ENCODE results near the gene UVRAG. TPM values are rescaled to one million over a fixed set of nuclear protein-coding genes. Genes with fewer than 3 reads are reported as not detected.

The UVRAG gene
- total and polyA plus RNA-seq, 2 of the 4 experiments (the other 2 are of a cell fraction) = 5.6 to 10.9 TPM

GRCh38 chr11:75891947-75892739 is 77.1 kb downstream of the UVRAG start:
- POLR2A ChIA-PET (ENCODE audit: unreplicated experiment) = no interaction called here
- peaks cover 0 to 7% of the 10 kb centered on the region in 2 experiments; a peak in 1 of 4 replicates for H3K79me1 ChIP-seq (ENCODE audit: low read depth in 1 of 2, low read length in 2 of 2)
- in situ Hi-C loops (cut with MboI; ENCODE audit: low sequenced_read_pairs) (loop anchor here (5.0 to 10.0 kb wide), 2 partner anchors 260 to 423 kb away; no protein-coding TSS in a partner anchor), dilution Hi-C loops (cut with HindIII; ENCODE audit: low sequenced_read_pairs, unreplicated experiment) (no loop called here), intact Hi-C loops (cut with micrococcal nuclease) (no loop called here)
- no peak overlapping the region for H3K9ac ChIP-seq (ENCODE audit: low read depth, low read length)
- no peak overlapping the region for H2BK15ac ChIP-seq (ENCODE audit: low read depth, low read length)
- H3K27ac ChIP-seq (ENCODE audit: insufficient read depth, low read length) = no peak overlapping the region
- WGBS, 2 experiments (ENCODE audit: extremely low coverage in 2 of 2, insufficient read length in 1 of 2) = 100% methylated on average over 1 of the region's 6 CpGs; no CpG with 5 or more reads in 1 of the 2 experiments
- TF ChIP-seq BHLHE40 (IDR thresholded peaks at IDR 0.05; ENCODE audit: low read depth, low read length) (no peak), MAZ (IDR thresholded peaks at IDR 0.05; ENCODE audit: borderline replicate concordance, low read depth, low read length) (no peak), MAFK (IDR thresholded peaks at IDR 0.05; ENCODE audit: low read depth, low read length) (no peak), CHD1 (IDR thresholded peaks at IDR 0.05; ENCODE audit: low read depth, low read length) (no peak)
- H3K9me3 ChIP-seq (ENCODE audit: control insufficient read depth, insufficient read depth, low read length) = no peaks in the 10 kb centered on the region
- H3K9me1 ChIP-seq (ENCODE audit: insufficient read depth, low read length) = no peaks in the 10 kb centered on the region; the same call in 1 of the 2 replicates
- no TSS peak for BruUV-seq (replicated peaks)
- no peak overlapping the region for H3K18ac ChIP-seq (ENCODE audit: low read depth, low read length)
- H4K8ac ChIP-seq (ENCODE audit: low read depth in 2 of 2, low read length in 2 of 2) = no peak overlapping the region
- no peak overlapping the region for H3K4me3 ChIP-seq (ENCODE audit: insufficient read depth, low read depth, low read length)
- H3K4ac ChIP-seq (ENCODE audit: low read depth, low read length) = no peak overlapping the region
- no peak overlapping the region for H2BK5ac ChIP-seq (ENCODE audit: low read depth, low read length, poor library complexity, severe bottlenecking)
- no peak overlapping the region for H2BK120ac ChIP-seq (ENCODE audit: low read depth, low read length)
- H3K56ac ChIP-seq (ENCODE audit: extremely low read depth, insufficient read depth, low read length) = no peak overlapping the region
- no peak for DNase-seq
- no peak overlapping the region for H4K91ac ChIP-seq (ENCODE audit: insufficient read depth, low read depth, low read length)
- no peak overlapping the region for H2AK9ac ChIP-seq (replicated peaks; ENCODE audit: low read depth, low read length, poor library complexity)
- no peaks in the 10 kb centered on the region; the same call in 1 of the 2 replicates for H4K20me1 ChIP-seq (ENCODE audit: insufficient read depth, low read length)
- H2AFZ ChIP-seq (replicated peaks; ENCODE audit: low read length, poor library complexity) = no peak overlapping the region
- H3K4me2 ChIP-seq (ENCODE audit: low read depth, low read length) = no peak overlapping the region
- H3K36me3 ChIP-seq (ENCODE audit: control insufficient read depth, insufficient read depth, low read length) = peaks cover 2% of the 10 kb centered on the region; the same call in 1 of the 2 replicates
- no peak for ATAC-seq (ENCODE audit: low read depth)
- no peaks in the 10 kb centered on the region for H3K27me3 ChIP-seq (ENCODE audit: control insufficient read depth, insufficient read depth, low read length)
- H3K23ac ChIP-seq (ENCODE audit: low read depth, low read length) = no peak overlapping the region
- H3K14ac ChIP-seq (replicated peaks; ENCODE audit: low read depth, low read length) = no peak overlapping the region
- no peaks in the 10 kb centered on the region for H3K4me1 ChIP-seq (ENCODE audit: control insufficient read depth, insufficient read depth, low read length)
- H2AK5ac ChIP-seq (ENCODE audit: low read depth, low read length) = no peak overlapping the region
- no peak overlapping the region for H4K5ac ChIP-seq (ENCODE audit: low read depth, low read length)
- CTCF ChIA-PET = no interaction called here
- H2BK20ac ChIP-seq (ENCODE audit: low read depth, low read length) = no peak overlapping the region

All from IMR-90 (cell line).